H9 (cell line): Measurements from ENCODE around the gene SSH3. TPM values are rescaled to one million over a fixed set of nuclear protein-coding genes. Genes with fewer than 3 reads are reported as not detected.

Source experiments
- DNase-seq: peaks from one replicate; pipeline ENCODE4 v3.0.0-alpha.2; 2017
- H2AFZ ChIP-seq: one replicate; pipeline ENCODE4 v1.6.1; 2013; ENCODE audit warnings: mild to moderate bottlenecking, low read length, control low read depth, moderate library complexity
- H2AK5ac ChIP-seq: 2 replicates; pipeline ENCODE4 v1.6.1; 2013; ENCODE audit warnings: low read length, control low read depth, mixed read lengths; ENCODE audit not compliant: insufficient read length
- H2BK120ac ChIP-seq: one replicate; pipeline ENCODE4 v1.6.1; 2013; ENCODE audit warnings: low read depth, mild to moderate bottlenecking, low read length, control low read depth, inconsistent platforms; ENCODE audit not compliant: poor library complexity, severe bottlenecking
- H2BK12ac ChIP-seq: 2 replicates; pipeline ENCODE4 v1.6.1; 2013; ENCODE audit warnings: low read length, control low read depth, mixed read lengths, low read depth; ENCODE audit not compliant: insufficient read length
- H2BK15ac ChIP-seq: 2 replicates; pipeline ENCODE4 v1.6.1; 2013; ENCODE audit warnings: low read depth, low read length, control low read depth
- H2BK20ac ChIP-seq: one replicate; pipeline ENCODE4 v1.6.1; 2013; ENCODE audit warnings: low read depth, mild to moderate bottlenecking, low read length, control low read depth, inconsistent platforms; ENCODE audit not compliant: poor library complexity, severe bottlenecking
- H2BK5ac ChIP-seq: 2 replicates; pipeline ENCODE4 v1.6.1; 2013; ENCODE audit warnings: low read length, control low read depth, mixed read lengths; ENCODE audit not compliant: insufficient read length
- H3K14ac ChIP-seq: 2 replicates; pipeline ENCODE4 v1.6.1; 2013; ENCODE audit warnings: low read length, control low read depth; ENCODE audit not compliant: insufficient read depth
- H3K18ac ChIP-seq: 2 replicates; pipeline ENCODE4 v1.6.1; 2013; ENCODE audit warnings: low read depth, mild to moderate bottlenecking, mixed read lengths, low read length, control low read depth; ENCODE audit not compliant: insufficient read length
- H3K23ac ChIP-seq: 2 replicates; pipeline ENCODE4 v1.6.1; 2013; ENCODE audit warnings: low read length, control low read depth, mixed read lengths, low read depth; ENCODE audit not compliant: insufficient read length
- H3K23me2 ChIP-seq: 2 replicates; pipeline ENCODE4 v1.6.1; 2013; ENCODE audit warnings: low read depth, mild to moderate bottlenecking, mixed read lengths, low read length, control low read depth; ENCODE audit not compliant: insufficient read length, poor library complexity, severe bottlenecking
- H3K27ac ChIP-seq: 2 replicates; pipeline ENCODE4 v1.5.1; 2013; ENCODE audit warnings: low read length, control low read depth, mixed read lengths, low read depth; ENCODE audit not compliant: insufficient read length
- H3K27me3 ChIP-seq: 2 replicates; pipeline ENCODE4 v1.6.1; 2013; ENCODE audit warnings: low read length, control low read depth, inconsistent platforms; ENCODE audit not compliant: insufficient read depth
- H3K4ac ChIP-seq: 2 replicates; pipeline ENCODE4 v1.6.1; 2013; ENCODE audit warnings: low read depth, mild to moderate bottlenecking, control low read depth, inconsistent platforms, low read length, moderate library complexity
- H3K4me1 ChIP-seq: 2 replicates; pipeline ENCODE4 v1.6.1; 2013; ENCODE audit warnings: low read length, control low read depth, inconsistent platforms; ENCODE audit not compliant: insufficient read depth
- H3K4me2 ChIP-seq: 2 replicates; pipeline ENCODE4 v1.6.1; 2013; ENCODE audit warnings: low read length, control low read depth, mixed read lengths; ENCODE audit not compliant: insufficient read length, insufficient read depth
- H3K56ac ChIP-seq: 2 replicates; pipeline ENCODE4 v1.6.1; 2013; ENCODE audit warnings: low read depth, mild to moderate bottlenecking, mixed read lengths, low read length, control low read depth; ENCODE audit not compliant: insufficient read length
- H3K79me1 ChIP-seq: 2 replicates; pipeline ENCODE4 v1.6.1; 2013; ENCODE audit warnings: low read depth, mild to moderate bottlenecking, moderate library complexity, low read length, control low read depth, inconsistent platforms; ENCODE audit not compliant: insufficient read depth, poor library complexity, severe bottlenecking
- H3K79me2 ChIP-seq: 2 replicates; pipeline ENCODE4 v1.6.1; 2013; ENCODE audit warnings: low read length, control low read depth, inconsistent platforms; ENCODE audit not compliant: insufficient read depth
- H3K9ac ChIP-seq: 2 replicates; pipeline ENCODE4 v1.6.1; 2013; ENCODE audit warnings: low read length, control low read depth, mixed read lengths; ENCODE audit not compliant: insufficient read length; ENCODE audit errors: extremely low read depth
- H3K9me3 ChIP-seq: one replicate; pipeline ENCODE4 v1.6.1; 2013; ENCODE audit warnings: low read depth, low read length, inconsistent platforms; ENCODE audit not compliant: control insufficient read depth
- H3T11ph ChIP-seq: one replicate; pipeline ENCODE4 v1.6.1; 2013; ENCODE audit warnings: mild to moderate bottlenecking, low read length, control low read depth, inconsistent platforms
- H4K20me1 ChIP-seq: one replicate; pipeline ENCODE4 v1.6.1; 2013; ENCODE audit not compliant: control insufficient read depth, insufficient read length, insufficient read depth
- H4K5ac ChIP-seq: 2 replicates; pipeline ENCODE4 v1.6.1; 2013; ENCODE audit warnings: low read depth, mild to moderate bottlenecking, mixed read lengths, low read length, control low read depth; ENCODE audit not compliant: insufficient read length
- H4K8ac ChIP-seq: replicated peaks from 2 replicates; pipeline ENCODE4 v1.6.1; 2013; ENCODE audit warnings: low read length, control low read depth, mixed read lengths, low read depth; ENCODE audit not compliant: insufficient read length
- H4K91ac ChIP-seq: 2 replicates; pipeline ENCODE4 v1.6.1; 2013; ENCODE audit warnings: low read depth, mild to moderate bottlenecking, moderate library complexity, mixed read lengths, low read length, control low read depth; ENCODE audit not compliant: insufficient read length
- H3K27ac Mint-ChIP-seq, 3 experiments: 2 replicates in 2 of 3; 3 replicates in 1 of 3; pipeline ENCODE4 v1.8.0; 2020 to 2021; ENCODE audit warnings: mixed read lengths in 3 of 3, mild to moderate bottlenecking in 1 of 3, moderate library complexity in 1 of 3
- H3K27me3 Mint-ChIP-seq: 2 replicates; pipeline ENCODE4 v1.8.0; 2021; ENCODE audit warnings: low read depth, mild to moderate bottlenecking, moderate library complexity, mixed read lengths
- H3K36me3 Mint-ChIP-seq, 3 experiments: 2 replicates in 2 of 3; 3 replicates in 1 of 3; pipeline ENCODE4 v1.8.0; 2020 to 2021; ENCODE audit warnings: low read depth in 3 of 3, mixed read lengths in 3 of 3; ENCODE audit not compliant: insufficient read depth in 1 of 3
- H3K4me1 Mint-ChIP-seq, 2 experiments: 2 replicates each; pipeline ENCODE4 v1.8.0; 2020; ENCODE audit warnings: mixed read lengths in 2 of 2
- H3K4me3 Mint-ChIP-seq, 2 experiments: 2 replicates in 1 of 2; 3 replicates in 1 of 2; pipeline ENCODE4 v1.8.0; 2020 to 2021; ENCODE audit warnings: mild to moderate bottlenecking in 2 of 2, mixed read lengths in 2 of 2, moderate library complexity in 1 of 2
- H3K9me3 Mint-ChIP-seq, 2 experiments: 2 replicates in 1 of 2; 3 replicates in 1 of 2; pipeline ENCODE4 v1.8.0; 2020; ENCODE audit warnings: mild to moderate bottlenecking in 2 of 2, mixed read lengths in 2 of 2, moderate library complexity in 1 of 2
- CTCF ChIP-seq: fragments of 200-600 bp; sonication (generic); conservative IDR thresholded peaks from 3 replicates; pipeline ENCODE4 v1.8.0; 2021; ENCODE audit warnings: antibody characterized with exemption, mild to moderate bottlenecking
- WGBS: extraction: QIAGEN DNeasy Blood & Tissue Kit; methylation state at CpG from one replicate; pipeline ENCODE4 v1.1.7; 2013; ENCODE audit warnings: missing lambda C conversion rate, low lambda C conversion rate, mixed read lengths; ENCODE audit not compliant: insufficient read length; ENCODE audit errors: extremely low coverage; 5-methylcytosine and 5-hydroxymethylcytosine counted together
- total RNA-seq: library from RNA; stranded (reverse); gene quantifications from 2 replicates; pipeline ENCODE4 v1.2.1, GENCODE V29; 2021

Gene SSH3
- total RNA-seq, 1 experiment from 2014 or later = 42.2 TPM

GRCh38 chr11:67261640-67261945 is 41.7 kb upstream of the SSH3 start:
- no CpG with 5 or more reads among the region's 18 CpGs for WGBS
- Histone ChIP-seq H3K79me2 (no peaks in the 10 kb centered on the region), H3K23ac (no peak overlapping the region), H3K56ac (no peak overlapping the region), H2BK120ac (no peak overlapping the region), H3K4me1 (no peaks in the 10 kb centered on the region), H3K4ac (no peak overlapping the region), H3K9ac (no peak overlapping the region), H2BK15ac (no peak overlapping the region), H3K4me2 (peak overlapping the region; percentile 94), H3T11ph (no peak overlapping the region), H4K91ac (no peak overlapping the region), H3K14ac (no peak overlapping the region), H2AK5ac (no peak overlapping the region), H3K9me3 (no peaks in the 10 kb centered on the region), H2AFZ (no peak overlapping the region), H3K79me1 (no peaks in the 10 kb centered on the region), H4K8ac (no peak overlapping the region), H4K20me1 (no peaks in the 10 kb centered on the region), H3K23me2 (peaks cover 6% of the 10 kb centered on the region), H3K27me3 (no peaks in the 10 kb centered on the region; the same call in 1 of the 2 replicates), H3K18ac (no peak overlapping the region), H3K27ac (no peak overlapping the region), H4K5ac (no peak overlapping the region), H2BK20ac (no peak overlapping the region), H2BK12ac (no peak overlapping the region), H2BK5ac (no peak overlapping the region)
- DNase-seq = no peak
- Mint-ChIP-seq H3K4me3 (peak overlapping the region; percentile 21 to 68), H3K27ac (no peak overlapping the region), H3K27me3 (peaks cover 44% of the 10 kb centered on the region), H3K9me3 (no peaks in the 10 kb centered on the region), H3K36me3 (peaks cover 5 to 11% (median 8%) of the 10 kb centered on the region in 3 experiments; a peak in 6 of 7 replicates), H3K4me1 (peaks cover 18 to 20% of the 10 kb centered on the region in 2 experiments)
- TF ChIP-seq CTCF = peak; percentile 33; the same call in 2 of the 3 replicates
